Jurkat, Clone E6-1 (cell line): ENCODE data around the gene LMNA.
A peak's percentile ranks its signal among the peaks of the same experiment; 100 is the strongest.
"Not testable (repeated sequence)": the region's sequence is repeated elsewhere in the genome, so short reads cannot be mapped to it uniquely, and the experiment has no call there.

Source experiments
- DNase-seq: peaks from one replicate; pipeline ENCODE4 v3.0.0-alpha.2; 2011; ENCODE audit warnings: low read depth, low spot score
- H3K4me3 ChIP-seq: 2 replicates; pipeline ENCODE4 v1.5.1; 2011; ENCODE audit warnings: mild to moderate bottlenecking, low read length, control low read depth, moderate library complexity

Gene LMNA

DNA sequence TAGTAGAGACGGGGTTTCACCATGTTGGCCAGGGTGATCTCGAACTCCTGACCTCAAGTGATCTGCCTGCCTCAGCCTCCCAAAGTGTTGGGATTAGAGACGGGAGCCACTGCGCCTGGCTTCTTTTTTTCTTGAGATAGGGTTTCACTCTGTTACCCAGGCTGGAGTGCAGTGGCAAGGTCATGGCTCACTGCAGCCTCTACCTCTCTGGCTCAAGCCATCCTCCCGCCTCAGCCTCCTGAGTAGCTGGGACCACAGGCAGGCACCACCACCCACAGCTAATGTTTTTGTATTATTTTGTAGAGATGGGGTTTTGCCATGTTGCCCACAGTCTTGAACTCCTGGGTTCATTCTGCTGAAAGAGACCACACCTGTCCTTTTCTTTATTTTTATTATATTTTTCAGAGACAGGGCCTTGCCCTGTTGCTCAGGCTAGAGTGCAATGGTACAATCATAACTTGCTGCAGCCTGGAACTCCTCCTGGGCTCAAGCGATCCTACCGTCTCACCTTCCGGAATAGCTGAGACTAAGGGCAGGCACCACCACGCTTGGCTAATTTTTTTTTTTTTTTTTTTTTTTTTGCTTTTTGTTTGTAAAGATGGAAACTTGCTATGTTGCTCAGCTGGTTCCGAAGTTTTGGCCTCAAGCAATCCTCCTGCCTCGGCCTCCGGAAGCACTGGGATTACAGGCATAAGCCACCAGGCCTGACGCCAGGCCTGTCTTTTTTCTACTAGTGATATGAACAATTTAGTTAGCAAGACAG, 3.1 kb downstream of the LMNA start:
- DNase-seq, result no peak
- H3K4me3 ChIP-seq, result no peak overlapping the region

DNA sequence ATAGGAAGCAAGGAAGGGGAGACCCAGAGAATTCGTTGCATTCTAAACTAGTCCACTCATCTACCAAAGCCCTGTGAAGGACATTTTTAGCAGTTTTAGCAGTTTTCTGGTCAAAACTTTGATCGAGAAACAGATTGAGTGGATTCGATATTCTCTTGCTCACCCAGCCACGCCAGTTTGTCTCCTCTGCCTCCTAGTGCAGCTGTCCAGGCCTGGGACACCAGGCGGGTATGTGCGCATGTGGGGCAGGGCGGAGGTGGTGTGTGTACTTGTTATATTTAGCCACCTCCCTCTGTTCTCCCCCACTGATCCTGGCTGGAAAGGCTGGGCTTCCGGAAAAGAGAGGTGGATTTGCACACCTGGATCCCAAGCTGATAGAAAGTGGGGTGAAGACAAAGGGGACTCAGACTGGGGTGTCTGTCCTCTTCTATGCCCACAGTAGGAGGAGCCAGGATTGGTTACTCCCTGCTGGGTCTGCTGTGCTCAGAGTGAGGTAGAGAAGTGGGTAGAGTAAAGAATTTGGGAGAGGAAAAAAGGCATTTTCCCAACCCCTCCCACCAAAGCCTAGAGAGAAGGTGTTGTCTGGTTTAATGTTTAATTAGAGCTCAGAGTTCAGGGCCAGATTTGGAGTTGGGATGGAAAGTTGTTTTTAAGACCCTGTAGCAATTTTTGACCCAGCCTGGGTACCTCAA, 3.8 kb downstream of the LMNA start:
- H3K4me3 ChIP-seq, result no peak overlapping the region
- DNase-seq, result no peak

DNA sequence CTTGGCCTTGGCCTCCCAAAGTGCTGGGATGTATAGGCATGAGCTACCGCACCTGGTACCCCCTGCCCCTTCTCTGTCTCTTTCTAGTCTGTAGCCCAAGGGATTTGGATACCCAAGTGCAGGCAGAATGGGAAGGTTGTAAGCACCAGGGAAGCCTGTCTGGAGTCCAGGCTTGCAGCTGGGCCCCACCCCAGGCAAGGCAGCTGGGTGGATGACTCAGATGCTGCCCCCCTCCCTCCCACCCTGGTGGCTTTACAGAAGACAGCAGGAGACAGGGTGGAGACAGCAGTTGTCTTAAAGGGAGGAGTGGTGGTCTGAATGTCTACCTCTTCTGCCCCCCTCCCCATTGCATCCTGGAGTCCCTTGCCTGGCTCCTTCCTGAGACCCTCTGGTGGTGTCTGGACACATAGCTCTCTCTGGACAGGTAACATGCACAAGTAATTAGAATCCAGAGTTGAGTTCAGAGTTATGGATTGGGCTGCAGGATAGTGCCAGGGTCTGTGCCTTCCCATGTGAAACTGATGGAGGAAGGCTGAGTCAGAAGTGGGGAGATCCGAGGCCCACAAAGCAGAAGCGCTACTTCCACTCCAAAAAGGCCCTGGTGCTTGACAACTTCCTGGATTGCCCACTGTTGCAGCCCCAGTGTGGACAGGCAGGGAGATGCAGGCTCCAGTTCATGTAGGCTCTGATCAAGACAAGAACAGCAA, 5.1 kb downstream of the LMNA start:
- no peak overlapping the region for H3K4me3 ChIP-seq
- no peak for DNase-seq

DNA sequence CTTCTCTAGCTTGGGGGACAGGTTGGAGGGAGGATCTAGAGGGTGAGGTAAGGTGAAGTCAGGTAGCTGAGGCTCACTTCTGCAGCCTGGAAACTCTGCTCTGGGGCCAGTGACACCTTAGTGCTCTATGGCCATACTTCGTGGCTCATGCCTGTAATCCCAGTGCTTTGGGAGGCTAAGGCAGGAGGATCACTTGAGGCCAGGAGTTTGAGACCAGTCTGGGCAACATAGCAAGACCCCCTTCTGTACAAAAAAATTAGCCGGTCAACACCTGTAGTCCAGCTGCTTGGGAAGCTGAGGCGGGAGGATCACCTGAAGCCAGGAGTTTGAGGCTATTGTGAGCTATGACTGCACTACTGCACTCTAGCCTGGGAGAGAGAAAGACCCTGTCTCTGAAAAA, 5.8 kb downstream of the LMNA start:
- no peak for DNase-seq
- H3K4me3 ChIP-seq, result no peak overlapping the region

DNA sequence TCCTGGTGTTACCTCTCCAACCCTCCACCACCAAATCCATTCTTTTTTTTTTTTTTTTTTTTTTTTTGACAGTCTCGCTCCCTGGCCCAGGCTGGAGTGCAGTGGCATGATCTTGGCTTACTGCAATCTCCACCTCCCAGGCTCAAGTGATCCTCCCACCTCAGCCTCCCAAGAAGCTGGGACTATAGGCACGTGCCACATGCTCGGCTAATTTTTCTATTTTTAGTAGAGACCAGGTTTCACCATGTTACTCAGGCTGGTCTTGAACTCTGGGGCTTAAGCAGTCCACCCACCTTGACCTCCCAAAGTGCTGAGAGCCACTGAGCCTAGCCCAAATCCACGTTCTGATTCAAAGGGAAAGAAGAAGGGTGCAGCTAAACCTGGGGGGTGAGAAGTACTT, 6.5 kb downstream of the LMNA start:
- not testable (repeated sequence) for DNase-seq, H3K4me3 ChIP-seq

DNA sequence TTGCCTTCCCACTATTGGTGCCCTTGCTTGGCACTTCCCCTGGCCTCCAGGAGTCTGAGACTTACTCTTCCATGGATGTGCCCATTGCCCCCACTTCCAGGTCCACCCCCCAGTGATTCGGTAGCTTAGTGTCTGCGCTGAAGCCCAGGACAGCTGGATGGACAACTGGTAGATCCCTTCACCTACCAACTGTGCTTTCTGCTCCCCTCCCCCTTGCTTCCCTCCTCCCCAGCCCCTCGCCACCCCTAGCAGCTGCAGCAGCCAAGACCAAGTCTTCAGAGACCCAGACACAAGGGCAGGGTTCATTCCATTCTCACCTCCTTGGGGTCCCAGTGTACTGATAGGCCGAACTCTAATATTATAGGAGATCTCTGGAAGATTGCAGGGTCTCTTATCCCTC, 6.9 kb downstream of the LMNA start:
- H3K4me3 ChIP-seq, result no peak overlapping the region
- DNase-seq, result no peak

DNA sequence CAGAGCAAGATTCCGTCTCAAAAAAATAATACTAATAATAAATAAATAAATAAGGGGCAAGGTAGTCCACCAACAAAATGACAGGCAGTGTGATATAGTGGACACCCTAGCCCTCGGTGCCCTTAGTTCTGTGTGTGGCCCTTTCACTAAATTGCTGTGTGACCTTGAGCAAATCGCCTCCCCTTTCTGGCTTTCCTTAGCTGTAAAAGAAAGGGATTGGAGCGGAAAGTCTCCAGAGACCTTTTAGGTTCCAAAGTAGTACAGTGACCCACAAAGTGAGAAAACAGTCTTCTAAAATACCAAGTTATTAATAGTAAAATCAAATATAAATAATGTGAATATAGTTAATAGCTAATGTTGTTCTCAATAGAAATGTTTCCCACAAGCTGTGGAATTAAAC, 7.6 kb downstream of the LMNA start:
- no peak overlapping the region for H3K4me3 ChIP-seq
- DNase-seq, result no peak

DNA sequence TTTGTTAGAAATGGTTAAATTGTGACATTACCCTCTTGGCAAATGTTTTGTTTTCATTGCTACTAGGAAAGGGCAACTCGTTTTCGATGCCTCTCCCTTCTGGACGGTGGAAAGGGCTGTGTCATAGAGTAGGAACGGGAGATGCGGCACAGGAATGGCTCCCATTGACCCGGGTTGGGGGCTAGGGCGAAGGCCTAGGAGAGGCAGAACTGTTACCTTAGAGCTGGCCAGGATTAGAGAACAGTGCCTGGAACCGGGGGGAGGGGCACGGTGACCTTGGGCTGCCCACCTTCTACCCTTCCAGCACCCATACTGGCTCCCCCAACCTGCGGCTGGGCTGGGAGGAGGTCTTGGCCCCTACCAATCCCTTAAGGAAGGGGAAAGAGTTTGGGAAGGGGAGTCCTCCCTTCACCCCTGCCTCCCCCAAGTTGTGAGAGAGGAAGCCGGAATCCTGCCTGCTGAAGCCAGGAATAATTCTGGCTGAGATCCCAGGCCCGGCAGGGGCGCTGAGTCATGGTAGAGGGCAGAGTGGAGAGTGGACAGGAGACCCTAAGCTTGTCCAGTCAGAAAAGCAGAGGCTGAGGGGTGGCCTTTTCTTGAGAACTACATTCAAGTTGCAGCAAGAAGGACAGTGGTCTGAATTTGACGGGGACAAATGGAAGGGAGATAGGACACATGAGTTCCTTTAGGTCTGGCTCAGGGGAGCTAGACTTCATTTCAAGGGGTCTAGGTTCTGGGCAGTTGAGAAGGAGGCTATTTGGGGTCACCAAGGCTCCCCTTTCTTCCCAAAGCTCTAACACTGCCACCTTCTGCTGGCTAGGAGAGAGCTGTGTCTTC, 8.2 kb downstream of the LMNA start:
- H3K4me3 ChIP-seq, result no peak overlapping the region
- no peak for DNase-seq

DNA sequence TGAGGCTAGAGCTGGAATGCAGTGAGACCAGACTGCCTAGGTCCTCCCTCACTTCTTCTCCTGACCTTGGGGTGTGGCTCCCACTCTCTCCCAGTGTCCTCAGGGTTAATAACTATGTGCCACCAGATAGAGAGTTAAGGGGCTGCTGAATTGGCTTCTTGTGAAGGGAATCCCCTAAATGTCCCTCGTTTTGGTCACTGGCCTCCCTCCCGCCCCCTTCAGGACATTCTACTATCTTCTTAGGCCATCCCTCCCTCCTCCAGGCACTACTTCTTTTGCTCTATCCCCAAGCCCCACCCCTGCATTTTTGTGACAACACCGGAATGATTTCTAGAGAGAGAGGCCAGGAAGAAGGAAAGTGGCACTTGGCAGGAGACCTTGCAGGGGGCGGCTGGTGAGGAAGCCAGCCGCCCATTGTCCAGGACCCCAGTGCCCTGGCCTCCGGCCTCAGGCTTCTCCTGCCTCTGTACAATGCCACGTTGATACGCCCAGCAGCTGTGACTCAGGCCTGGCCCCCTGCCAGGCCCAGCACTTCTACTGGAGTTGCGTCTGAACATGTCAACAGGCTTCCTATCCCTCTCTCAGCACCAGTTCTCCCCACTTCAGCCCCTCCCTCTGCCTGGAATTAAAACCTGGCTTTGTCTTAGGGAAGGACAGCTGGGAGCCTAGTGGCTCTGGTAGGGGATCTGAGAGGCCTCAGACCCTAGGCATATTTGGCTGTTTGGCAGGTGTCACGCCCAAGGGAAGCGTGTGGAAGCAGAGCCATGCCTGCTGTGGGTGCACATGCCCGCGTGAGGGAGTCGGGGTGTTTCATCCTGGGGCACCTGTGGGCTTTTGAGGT, 9.1 kb downstream of the LMNA start:
- DNase-seq, result no peak
- H3K4me3 ChIP-seq, result no peak overlapping the region

DNA sequence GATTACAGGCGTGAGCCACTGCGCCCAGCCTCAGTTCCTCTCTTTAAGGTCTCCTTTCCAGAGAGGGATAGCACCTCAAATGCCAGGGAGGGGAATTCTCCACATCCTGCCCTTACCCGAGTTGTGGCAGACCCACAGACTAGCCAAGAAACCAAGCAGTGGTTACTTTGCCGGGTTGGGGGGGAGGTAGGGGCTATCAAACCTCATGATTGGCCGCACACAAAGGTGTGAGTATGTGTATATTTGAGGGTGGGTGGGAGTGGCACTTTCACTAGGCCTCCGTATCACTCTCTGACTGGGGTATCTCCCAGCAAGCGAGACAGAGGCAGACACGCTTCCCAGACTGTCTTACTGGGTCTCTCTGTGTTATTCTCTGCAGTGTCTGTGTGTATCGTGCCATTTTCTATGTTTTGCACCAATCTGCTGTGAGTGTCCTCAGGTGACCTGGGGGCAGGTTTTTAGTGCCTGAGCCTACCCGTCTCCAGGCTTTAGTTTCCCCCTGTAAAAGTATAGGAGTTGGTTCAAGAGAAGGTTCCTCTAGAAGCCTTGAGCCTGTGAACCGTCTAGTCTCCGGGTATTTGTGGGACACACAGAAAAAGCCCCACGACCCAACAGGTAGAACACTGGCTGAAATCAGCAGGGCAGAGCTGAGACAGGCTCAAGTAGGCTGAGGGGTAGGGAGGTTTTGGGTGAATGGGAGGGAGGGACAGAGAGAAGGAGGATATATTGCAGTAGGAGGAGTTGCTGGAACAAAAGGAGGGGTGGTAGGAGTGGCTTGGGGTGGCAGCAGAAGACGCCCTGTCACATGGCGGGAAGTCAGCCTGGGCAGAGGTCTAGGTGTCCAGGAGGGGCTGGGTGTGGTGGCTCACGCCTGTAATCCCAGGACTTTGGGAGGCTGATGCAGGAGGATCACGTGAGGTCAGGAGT, 10.3 kb downstream of the LMNA start:
- H3K4me3 ChIP-seq, result no peak overlapping the region
- DNase-seq, result no peak

DNA sequence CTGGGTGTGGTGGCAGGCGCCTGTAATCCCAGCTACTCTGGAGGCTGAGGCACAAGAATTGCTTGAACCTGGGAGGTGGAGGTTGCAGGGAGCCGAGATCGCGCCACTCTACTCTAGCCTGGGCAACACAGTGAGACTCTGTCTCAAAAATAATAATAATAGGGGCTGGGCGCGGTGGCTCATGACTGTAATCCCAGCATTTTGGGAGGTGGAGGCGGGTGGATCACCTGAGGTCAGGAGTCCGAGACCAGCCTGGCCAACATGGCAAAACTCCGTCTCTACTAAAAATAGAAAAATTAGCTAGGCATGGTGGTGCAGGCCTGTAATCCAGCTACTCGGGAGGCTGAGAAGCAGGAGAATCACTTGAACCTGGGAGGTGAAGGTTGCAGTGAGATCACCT, 11.0 kb downstream of the LMNA start:
- not testable (repeated sequence) for DNase-seq, H3K4me3 ChIP-seq

DNA sequence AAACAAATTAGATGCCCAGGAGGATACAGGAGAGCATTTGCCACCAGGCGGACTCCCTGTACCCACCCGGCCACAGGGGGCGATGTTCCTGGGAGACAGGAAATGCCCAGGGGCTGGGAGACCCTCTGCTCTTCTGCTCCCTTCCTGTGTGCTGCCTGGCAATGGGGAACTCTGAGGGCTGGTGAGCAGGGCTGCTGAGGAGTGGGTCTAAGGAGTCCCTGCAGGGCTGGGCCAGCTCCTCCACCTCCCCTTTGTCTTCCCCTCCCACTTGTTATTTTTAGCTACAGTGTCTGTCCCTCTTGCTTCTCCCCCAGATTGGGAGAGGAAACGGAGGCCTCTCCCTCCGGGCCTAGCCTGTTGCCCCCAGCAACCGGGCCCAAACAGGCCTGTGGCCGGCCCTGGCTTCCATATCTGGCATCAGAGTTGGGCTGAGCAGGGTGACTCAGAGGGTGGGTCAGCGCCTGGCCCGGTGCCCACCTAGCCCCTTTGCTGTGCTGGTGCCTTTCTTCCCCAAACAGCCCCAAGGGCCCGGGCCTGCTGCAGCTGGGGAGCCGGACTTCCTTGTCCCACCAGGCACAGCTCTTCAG, 11.6 kb downstream of the LMNA start:
- H3K4me3 ChIP-seq, result peak overlapping the region; percentile 24
- no peak for DNase-seq

DNA sequence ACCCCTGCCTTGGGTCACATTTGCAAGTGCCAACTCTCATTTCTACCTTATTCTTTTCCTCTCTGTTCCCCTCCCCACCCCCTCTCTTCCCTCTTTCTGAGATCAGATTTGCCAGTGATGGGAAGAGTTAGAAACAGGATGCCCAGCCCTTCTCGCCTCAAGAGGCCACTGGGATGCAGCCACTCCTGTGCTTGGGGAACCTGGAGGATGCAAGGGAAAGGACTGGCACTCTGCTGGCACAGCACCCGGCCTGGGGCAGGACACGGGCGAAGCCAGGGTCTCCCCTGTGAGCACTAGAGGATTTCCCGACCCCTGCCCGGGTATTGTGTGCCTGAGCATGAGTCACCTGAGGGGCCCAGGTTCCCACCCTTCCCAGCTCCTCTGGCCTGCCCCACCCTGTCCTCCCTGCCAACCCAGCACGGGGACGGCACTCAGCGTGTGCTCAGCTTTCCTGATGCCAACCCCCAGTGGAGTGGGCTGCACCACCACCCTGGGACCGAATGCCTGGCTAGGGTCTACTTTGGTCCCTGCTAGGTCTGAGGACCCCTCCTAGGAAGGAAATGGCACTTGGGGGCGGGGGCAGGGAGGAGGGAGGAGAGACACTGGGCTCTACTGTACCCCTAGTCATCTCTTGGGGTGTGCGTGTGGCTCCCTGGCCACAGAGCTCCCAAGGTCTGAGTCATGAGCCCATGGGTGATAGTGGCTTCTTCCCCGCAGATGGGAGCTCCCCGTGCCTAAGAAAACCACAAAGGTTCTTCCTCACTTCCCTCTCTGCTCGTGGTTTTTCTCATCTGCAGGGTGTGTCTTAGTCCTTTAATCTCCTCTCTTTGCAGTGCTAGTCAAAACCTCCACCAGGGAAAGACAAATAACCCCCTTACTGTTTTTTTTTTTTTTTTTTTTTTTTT, 12.4 kb downstream of the LMNA start:
- peak; percentile 96 for DNase-seq

DNA sequence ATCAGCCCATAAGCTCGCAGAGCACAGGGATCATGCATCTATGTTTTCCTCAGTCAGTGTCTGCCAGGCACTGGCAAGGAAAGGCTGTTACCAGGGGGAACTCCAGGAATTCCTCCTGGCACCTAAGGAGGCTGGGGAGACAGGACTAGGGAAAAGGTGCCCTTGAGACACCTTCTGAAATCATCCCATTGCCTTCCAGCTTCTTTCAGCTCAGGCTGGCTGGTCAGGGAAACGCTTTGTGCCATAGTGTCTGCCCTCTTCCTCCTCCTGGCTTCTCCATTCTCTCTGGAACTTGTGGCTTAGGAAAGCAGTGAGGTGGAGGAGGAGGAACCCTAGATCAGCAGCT, 13.8 kb downstream of the LMNA start:
- no peak overlapping the region for H3K4me3 ChIP-seq
- DNase-seq, result no peak

More for the DNA sequence above, 12.4 kb downstream of the LMNA start:
- peak overlapping the region; percentile 24 for H3K4me3 ChIP-seq

DNA sequence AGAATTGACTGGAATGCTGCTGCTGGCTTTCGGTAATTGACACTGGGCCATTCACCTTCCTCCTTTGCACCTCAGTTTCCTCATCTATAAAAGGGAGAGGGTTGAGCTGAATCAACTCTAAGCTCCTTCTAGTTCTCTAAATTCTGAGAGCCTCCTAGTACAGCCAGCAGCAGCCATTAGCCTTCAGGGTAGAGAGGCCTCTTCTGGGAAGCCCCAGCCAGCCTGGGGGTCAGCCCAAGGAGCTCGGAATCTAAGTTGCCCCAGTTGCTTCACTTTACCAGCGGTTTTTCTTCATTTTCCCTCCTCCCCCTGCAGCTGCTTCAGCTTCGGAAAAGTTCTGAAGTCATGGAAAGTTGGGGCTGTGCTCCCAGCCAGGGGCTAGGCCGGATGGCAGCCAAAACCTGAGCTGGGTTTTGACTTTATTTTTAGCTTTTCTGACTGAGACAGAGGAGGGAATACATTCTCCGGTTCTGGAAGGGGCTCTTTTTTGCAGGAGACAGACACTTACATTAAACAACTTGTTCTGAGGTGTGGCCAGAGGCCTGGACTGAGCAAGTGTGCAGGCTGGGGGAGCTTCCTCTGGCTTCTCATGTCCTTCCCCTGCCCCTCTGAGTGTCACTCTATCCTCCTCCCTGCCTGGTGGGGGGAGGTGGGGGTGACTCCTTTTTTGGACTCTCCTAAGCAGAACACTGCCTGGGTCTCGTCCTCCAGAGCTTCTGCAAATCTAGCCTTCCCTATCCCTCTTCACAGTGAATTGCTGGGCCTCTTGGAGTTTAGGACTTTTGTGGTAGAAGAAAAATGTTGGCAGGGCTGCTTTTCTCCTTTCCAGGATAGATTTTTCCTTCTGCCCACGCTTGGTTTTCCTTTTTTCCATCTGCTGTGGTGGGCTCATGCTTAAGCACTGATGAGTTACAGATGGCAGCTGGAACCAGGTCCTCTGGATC, 14.4 kb downstream of the LMNA start:
- H3K4me3 ChIP-seq, result no peak overlapping the region
- DNase-seq, result no peak
